Measurements from ENCODE around the gene RASSF1. TPM values are rescaled to one million over a fixed set of nuclear protein-coding genes. Genes with fewer than 3 reads are reported as not detected.

Gene RASSF1
- polyA plus RNA-seq, 2 of the 4 experiments (the other 2 are of a cell fraction), result 14.4 to 15.4 TPM

- no peak overlapping the region for H3K27ac ChIP-seq
- no peak overlapping the region for H3K4me2 ChIP-seq
- FAIRE-seq (no peak), DNase-seq (ENCODE audit: low read depth in 1 of 2, low spot score in 1 of 2) (no peak), ATAC-seq (no peak)
- ChIA-PET CTCF (interaction anchor here (0.9 to 2.7 kb wide), 5 partner anchors 11 to 117 kb away, joined by 3 to 14 read pairs (median 4); no protein-coding TSS in a partner anchor), POLR2A (no interaction called here)
- no peak for TF ChIP-seq RNF2 (IDR thresholded peaks at IDR 0.05; ENCODE audit: borderline replicate concordance, low read depth)
- no peak for TF ChIP-seq CTCF (IDR thresholded peaks at IDR 0.05)
- TF ChIP-seq HOXB13 (CRISPR knock-in tag; IDR thresholded peaks at IDR 0.05; ENCODE audit: low read depth), result no peak
- TF ChIP-seq CBX2 (IDR thresholded peaks at IDR 0.05; ENCODE audit: borderline replicate concordance, low read depth), result no peak
- no peak for TF ChIP-seq ESRRA (IDR thresholded peaks at IDR 0.05; ENCODE audit: borderline replicate concordance, low read length)
- no peak for TF ChIP-seq PHF8 (IDR thresholded peaks at IDR 0.05; ENCODE audit: borderline replicate concordance, low read depth)
- TF ChIP-seq CHD2 (IDR thresholded peaks at IDR 0.05; ENCODE audit: low read length, partially characterized antibody), result no peak
- TF ChIP-seq CBX8 (IDR thresholded peaks at IDR 0.05), result no peak
- TF ChIP-seq HDAC2 (IDR thresholded peaks at IDR 0.05), result no peak
- TF ChIP-seq MAX (IDR thresholded peaks at IDR 0.05), result no peak
- no peak for TF ChIP-seq EHF (CRISPR knock-in tag; IDR thresholded peaks at IDR 0.05)
- no peak for TF ChIP-seq NPAS2 (CRISPR knock-in tag; IDR thresholded peaks at IDR 0.05; ENCODE audit: borderline replicate concordance)
- TF ChIP-seq PBX3 (IDR thresholded peaks at IDR 0.05), result no peak
- no peak overlapping the region for H3K4me3 ChIP-seq
- peaks cover 20% of the 10 kb centered on the region for H3K4me1 ChIP-seq
- H3K9me3 ChIP-seq, result no peaks in the 10 kb centered on the region
These were observed 36.0 kb downstream of the RASSF1 start for GRCh38 chr3:50304601-50305000.

- Histone ChIP-seq H3K4me3 (no peak within 1 kb of the TSS), H3K4me2 (peak within 1 kb of the TSS; percentile 19; the same call in 1 of the 3 replicates), H3K4me1 (peaks cover 23% of the 10 kb centered on the region), H3K9me3 (no peaks in the 10 kb centered on the region), H3K27ac (peak within 1 kb of the TSS in 1 of 2 experiments; percentile 69; a peak in 3 of 6 replicates)
- TF ChIP-seq RAD21 (conservative IDR thresholded peaks at IDR 0.05 in 1 of 2, IDR thresholded peaks at IDR 0.05 in 1 of 2) (peak in 1 of 2 experiments; percentile 25; a peak in 2 of 5 replicates), ZSCAN20 (CRISPR knock-in tag; IDR thresholded peaks at IDR 0.05) (no peak), E2F6 (IDR thresholded peaks at IDR 0.05; ENCODE audit: borderline replicate concordance, low read depth) (no peak), CEBPB (IDR thresholded peaks at IDR 0.05) (no peak)
- 41% methylated on average over 6 of the region's 14 CpGs for WGBS (ENCODE audit: missing lambda C conversion rate)
- POLR2A ChIA-PET, result no interaction called here
- peak in 1 of 2 experiments; percentile 15; a peak in 2 of 6 replicates for ATAC-seq
- peak in 1 of 2 experiments; percentile 50 for DNase-seq (ENCODE audit: low read depth in 1 of 2, low spot score in 1 of 2)
- no peak for FAIRE-seq
- CTCF ChIA-PET, result interaction anchor here (2.0 to 2.7 kb wide), 2 partner anchors 16 to 21 kb away, joined by 7 to 14 read pairs; no protein-coding TSS in a partner anchor
These were observed 37.4 kb downstream of the RASSF1 start, which contains the start of gene HYAL1 for GRCh38 chr3:50303013-50303815. TSS of gene HYAL1 (minus strand) at chr3:50303574. CDS start at chr3:50302956, 618 bp downstream.
